ENCODE data around the gene COBLL1. TPM values are rescaled to one million over a fixed set of nuclear protein-coding genes. Genes with fewer than 3 reads are reported as not detected.

COBLL1 gene
- total and polyA plus RNA-seq, 3 donors from 2014 or later = 5.4 to 17.3 (median 14.5) TPM

DNA sequence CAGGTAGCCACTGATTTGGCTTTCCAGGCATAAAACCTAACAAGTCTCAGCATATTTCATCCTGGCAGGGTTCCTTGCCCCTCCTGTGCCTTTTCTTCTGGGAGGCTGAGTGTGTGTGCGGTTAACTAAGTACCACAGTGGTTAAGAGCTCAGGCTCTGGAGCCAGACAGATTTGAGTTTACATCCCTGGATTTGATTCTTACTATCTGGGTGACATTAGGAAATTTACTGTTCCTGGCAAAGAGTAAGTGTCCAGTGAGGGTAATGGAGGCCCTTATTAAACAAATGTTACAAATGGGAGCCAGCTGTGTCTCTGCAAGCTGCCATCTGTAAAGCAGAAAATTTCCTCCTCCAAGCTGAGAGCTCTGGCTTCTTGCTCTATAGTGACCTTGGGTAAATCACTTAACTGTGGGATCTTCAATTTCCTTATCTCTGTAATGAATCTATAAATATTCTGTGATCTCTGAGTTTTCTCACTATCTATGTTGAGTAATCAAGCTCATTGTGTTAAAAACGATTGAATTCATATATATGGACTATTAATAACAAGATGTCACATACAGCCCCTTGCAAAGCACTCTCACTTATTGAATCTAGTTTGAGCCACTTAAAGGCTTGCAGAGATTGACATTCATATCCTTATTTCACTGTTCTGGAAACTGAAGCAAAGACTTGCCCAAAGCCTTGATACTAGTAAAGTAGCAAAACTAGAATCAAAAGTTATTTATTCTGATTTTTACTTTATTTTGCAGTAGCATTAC is 6.5 kb upstream of the COBLL1 start:
- H3K36me3 ChIP-seq (ENCODE audit: low read depth, missing control alignments) = no peaks in the 10 kb centered on the region
- no peaks in the 10 kb centered on the region for H3K27me3 ChIP-seq
- DNase-seq = no peak
- 53 to 75% methylated on average over 2 of the region's 2 CpGs for WGBS, 2 donors
- H3K4me3 ChIP-seq = no peak overlapping the region
- no peaks in the 10 kb centered on the region for H3K4me1 ChIP-seq
- TF ChIP-seq, protein P1, sequence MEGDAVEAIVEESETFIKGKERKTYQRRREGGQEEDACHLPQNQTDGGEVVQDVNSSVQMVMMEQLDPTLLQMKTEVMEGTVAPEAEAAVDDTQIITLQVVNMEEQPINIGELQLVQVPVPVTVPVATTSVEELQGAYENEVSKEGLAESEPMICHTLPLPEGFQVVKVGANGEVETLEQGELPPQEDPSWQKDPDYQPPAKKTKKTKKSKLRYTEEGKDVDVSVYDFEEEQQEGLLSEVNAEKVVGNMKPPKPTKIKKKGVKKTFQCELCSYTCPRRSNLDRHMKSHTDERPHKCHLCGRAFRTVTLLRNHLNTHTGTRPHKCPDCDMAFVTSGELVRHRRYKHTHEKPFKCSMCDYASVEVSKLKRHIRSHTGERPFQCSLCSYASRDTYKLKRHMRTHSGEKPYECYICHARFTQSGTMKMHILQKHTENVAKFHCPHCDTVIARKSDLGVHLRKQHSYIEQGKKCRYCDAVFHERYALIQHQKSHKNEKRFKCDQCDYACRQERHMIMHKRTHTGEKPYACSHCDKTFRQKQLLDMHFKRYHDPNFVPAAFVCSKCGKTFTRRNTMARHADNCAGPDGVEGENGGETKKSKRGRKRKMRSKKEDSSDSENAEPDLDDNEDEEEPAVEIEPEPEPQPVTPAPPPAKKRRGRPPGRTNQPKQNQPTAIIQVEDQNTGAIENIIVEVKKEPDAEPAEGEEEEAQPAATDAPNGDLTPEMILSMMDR (IDR thresholded peaks at IDR 0.05) = no peak
- TF ChIP-seq POLR2A (IDR thresholded peaks at IDR 0.05) = no peak
- H3K9me3 ChIP-seq = no peaks in the 10 kb centered on the region
- intact Hi-C loops (cut with DNase I; ENCODE audit: low total_unique reads) = loop anchor here (10.0 kb wide), 1 partner anchor 57 kb away; no protein-coding TSS in a partner anchor
- H3K27ac ChIP-seq = no peak overlapping the region

DNA sequence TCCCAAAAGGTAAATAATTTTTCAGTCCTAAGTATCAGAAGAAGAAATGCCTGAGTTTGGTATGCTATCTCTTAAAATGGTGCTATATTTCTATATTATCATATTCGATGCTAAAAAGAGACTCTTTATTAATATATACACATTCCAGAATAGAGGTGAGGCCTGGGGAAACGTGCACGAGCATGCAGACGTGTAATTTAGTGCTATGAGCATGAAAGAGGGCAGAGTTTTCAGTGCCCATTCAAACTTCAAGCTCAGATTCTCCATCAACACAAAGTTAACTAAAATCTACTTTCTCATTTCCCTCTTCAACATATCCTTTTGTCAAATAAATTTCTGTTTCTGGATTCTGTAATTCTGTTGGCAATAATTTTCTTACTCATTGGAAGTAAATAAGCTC is 5.7 kb upstream of the COBLL1 start:
- no peaks in the 10 kb centered on the region for H3K4me1 ChIP-seq
- no peaks in the 10 kb centered on the region for H3K9me3 ChIP-seq
- WGBS, 2 donors = 84 to 86% methylated on average over 4 of the region's 4 CpGs
- no peak overlapping the region for H3K27ac ChIP-seq
- no peak overlapping the region for H3K4me3 ChIP-seq
- H3K27me3 ChIP-seq = no peaks in the 10 kb centered on the region
- no peak for DNase-seq
- TF ChIP-seq, protein P1 (IDR thresholded peaks at IDR 0.05) = no peak
- no peak for TF ChIP-seq POLR2A (IDR thresholded peaks at IDR 0.05)
- H3K36me3 ChIP-seq (ENCODE audit: low read depth, missing control alignments) = no peaks in the 10 kb centered on the region
- intact Hi-C loops (cut with DNase I; ENCODE audit: low total_unique reads) = loop anchor here (10.0 kb wide), 1 partner anchor 58 kb away; no protein-coding TSS in a partner anchor

DNA sequence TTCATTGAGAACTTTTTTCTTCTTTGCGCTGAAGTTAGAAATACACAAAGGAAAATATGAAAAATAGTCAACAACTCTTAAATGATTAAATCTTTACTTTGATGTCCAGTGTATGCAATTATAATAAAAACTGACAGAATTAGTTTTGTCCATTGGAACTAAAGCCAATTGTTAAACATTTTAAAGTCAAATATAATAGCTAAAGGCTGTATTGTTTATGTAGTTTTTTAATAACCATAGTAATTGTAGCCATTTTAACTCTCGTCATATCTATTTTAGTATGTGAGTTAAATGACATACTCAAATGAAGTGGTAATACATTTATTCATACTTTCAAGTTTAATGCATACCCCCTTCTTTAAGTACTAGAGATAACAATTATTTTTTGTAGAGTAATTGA is 4.7 kb upstream of the COBLL1 start:
- WGBS, 2 donors = 66 to 96% methylated on average over 2 of the region's 2 CpGs

DNA sequence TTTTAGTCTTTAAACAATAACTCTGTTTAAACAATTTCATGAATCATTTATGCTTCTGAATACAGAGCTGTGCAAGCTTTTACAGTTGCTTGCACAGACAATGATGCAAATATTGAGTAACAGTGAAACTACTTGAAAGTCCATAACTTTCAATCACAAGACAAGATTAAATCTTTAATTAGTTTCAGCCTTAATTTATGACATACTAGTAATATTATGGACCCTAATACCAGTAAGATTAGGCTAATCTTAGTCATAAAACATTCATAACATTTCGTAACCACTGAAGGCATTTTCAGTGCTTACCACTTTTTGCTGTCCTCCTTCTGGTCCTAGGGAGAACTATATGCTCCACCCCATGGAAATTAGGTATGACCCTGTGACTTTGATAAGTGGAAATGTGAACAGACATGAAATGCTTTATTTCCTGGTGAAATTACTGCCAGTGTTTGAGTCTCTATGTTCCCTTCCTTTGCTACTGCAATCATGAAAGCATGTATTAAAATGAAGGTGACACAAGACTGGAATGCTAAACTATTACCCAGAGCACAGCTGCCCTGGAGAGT is 1.8 kb upstream of the COBLL1 start:
- intact Hi-C loops (cut with DNase I; ENCODE audit: low total_unique reads) = loop anchor here (10.0 kb wide), 1 partner anchor 61 kb away; no protein-coding TSS in a partner anchor

More for the DNA sequence above, 4.7 kb upstream of the COBLL1 start:
- Histone ChIP-seq H3K27ac (no peak overlapping the region), H3K36me3 (ENCODE audit: low read depth, missing control alignments) (no peaks in the 10 kb centered on the region), H3K9me3 (no peaks in the 10 kb centered on the region), H3K4me3 (no peak overlapping the region), H3K4me1 (no peaks in the 10 kb centered on the region), H3K27me3 (no peaks in the 10 kb centered on the region)
- no peak for TF ChIP-seq POLR2A (IDR thresholded peaks at IDR 0.05)
- TF ChIP-seq, protein P1 (IDR thresholded peaks at IDR 0.05) = no peak
- no peak for DNase-seq
- intact Hi-C loops (cut with DNase I; ENCODE audit: low total_unique reads) = loop anchor here (10.0 kb wide), 1 partner anchor 59 kb away; no protein-coding TSS in a partner anchor

More for the DNA sequence above, 1.8 kb upstream of the COBLL1 start:
- TF ChIP-seq, protein P1 (IDR thresholded peaks at IDR 0.05) = no peak
- no peak for TF ChIP-seq POLR2A (IDR thresholded peaks at IDR 0.05)
- H3K9me3 ChIP-seq = no peaks in the 10 kb centered on the region
- H3K27ac ChIP-seq = no peak overlapping the region
- 87 to 88% methylated on average over 1 of the region's 1 CpG for WGBS, 2 donors
- DNase-seq = no peak
- no peak overlapping the region for H3K4me3 ChIP-seq
- H3K36me3 ChIP-seq (ENCODE audit: low read depth, missing control alignments) = no peaks in the 10 kb centered on the region
- no peaks in the 10 kb centered on the region for H3K27me3 ChIP-seq
- no peaks in the 10 kb centered on the region for H3K4me1 ChIP-seq
